ENCODE data around the gene DENND10. TPM values are rescaled to one million over a fixed set of nuclear protein-coding genes. Genes with fewer than 3 reads are reported as not detected.

Gene DENND10
- total RNA-seq, 1 donor from 2014 or later, result 112 TPM

- Mint-ChIP-seq H3K9me3 (no peaks in the 10 kb centered on the region), H3K27ac (no peak overlapping the region), H3K4me1 (peaks cover 12% of the 10 kb centered on the region), H3K36me3 (peaks cover 2% of the 10 kb centered on the region), H3K4me3 (no peak overlapping the region), H3K27me3 (ENCODE audit: insufficient read depth, low read depth) (peaks cover 5% of the 10 kb centered on the region)
- Histone ChIP-seq H3F3A (ENCODE audit: low read depth) (peaks cover 7% of the 10 kb centered on the region), H3K9ac (no peak overlapping the region), H3K27me3 (no peaks in the 10 kb centered on the region), H3K79me2 (ENCODE audit: low read depth) (peaks cover 20% of the 10 kb centered on the region), H3K36me3 (no peaks in the 10 kb centered on the region), H3K9me3 (ENCODE audit: low read depth) (no peaks in the 10 kb centered on the region), H2AFZ (replicated peaks) (no peak overlapping the region), H3K4me1 (no peaks in the 10 kb centered on the region), H3K4me3 (no peak overlapping the region), H3K4me2 (no peak overlapping the region), H4K20me1 (ENCODE audit: low read depth) (peaks cover 3% of the 10 kb centered on the region), H3K27ac (no peak overlapping the region)
- DNase-seq (ENCODE audit: low spot score), result no peak
- no peak for TF ChIP-seq CTCF (IDR thresholded peaks at IDR 0.05)
- TF ChIP-seq EZH2phosphoT487 (IDR thresholded peaks at IDR 0.05), result no peak
- no peak for TF ChIP-seq EZH2 (IDR thresholded peaks at IDR 0.05)
Observed at GRCh38 chr10:119084896-119085295, 19.0 kb upstream of the DENND10 start.

GRCh38 chr10:119087271-119087882 is 16.5 kb upstream of the DENND10 start:
- Histone ChIP-seq H3K4me3 (no peak overlapping the region), H3K36me3 (no peaks in the 10 kb centered on the region), H3K4me2 (no peak overlapping the region), H3K79me2 (ENCODE audit: low read depth) (no peaks in the 10 kb centered on the region), H2AFZ (replicated peaks) (no peak overlapping the region), H3K4me1 (no peaks in the 10 kb centered on the region), H3F3A (ENCODE audit: low read depth) (no peaks in the 10 kb centered on the region), H4K20me1 (ENCODE audit: low read depth) (no peaks in the 10 kb centered on the region), H3K9ac (no peak overlapping the region), H3K9me3 (ENCODE audit: low read depth) (no peaks in the 10 kb centered on the region), H3K27me3 (no peaks in the 10 kb centered on the region), H3K27ac (no peak overlapping the region)
- peaks cover 9% of the 10 kb centered on the region for H3K27me3 Mint-ChIP-seq (ENCODE audit: insufficient read depth, low read depth)
- TF ChIP-seq EZH2 (IDR thresholded peaks at IDR 0.05) (no peak), EZH2phosphoT487 (IDR thresholded peaks at IDR 0.05) (no peak), CTCF (IDR thresholded peaks at IDR 0.05) (no peak)
- no peak overlapping the region for H3K4me3 Mint-ChIP-seq
- no peak for DNase-seq (ENCODE audit: low spot score)
- H3K4me1 Mint-ChIP-seq, result peaks cover 6% of the 10 kb centered on the region
- H3K27ac Mint-ChIP-seq, result no peak overlapping the region
- H3K36me3 Mint-ChIP-seq, result no peaks in the 10 kb centered on the region
- H3K9me3 Mint-ChIP-seq, result no peaks in the 10 kb centered on the region

DNA sequence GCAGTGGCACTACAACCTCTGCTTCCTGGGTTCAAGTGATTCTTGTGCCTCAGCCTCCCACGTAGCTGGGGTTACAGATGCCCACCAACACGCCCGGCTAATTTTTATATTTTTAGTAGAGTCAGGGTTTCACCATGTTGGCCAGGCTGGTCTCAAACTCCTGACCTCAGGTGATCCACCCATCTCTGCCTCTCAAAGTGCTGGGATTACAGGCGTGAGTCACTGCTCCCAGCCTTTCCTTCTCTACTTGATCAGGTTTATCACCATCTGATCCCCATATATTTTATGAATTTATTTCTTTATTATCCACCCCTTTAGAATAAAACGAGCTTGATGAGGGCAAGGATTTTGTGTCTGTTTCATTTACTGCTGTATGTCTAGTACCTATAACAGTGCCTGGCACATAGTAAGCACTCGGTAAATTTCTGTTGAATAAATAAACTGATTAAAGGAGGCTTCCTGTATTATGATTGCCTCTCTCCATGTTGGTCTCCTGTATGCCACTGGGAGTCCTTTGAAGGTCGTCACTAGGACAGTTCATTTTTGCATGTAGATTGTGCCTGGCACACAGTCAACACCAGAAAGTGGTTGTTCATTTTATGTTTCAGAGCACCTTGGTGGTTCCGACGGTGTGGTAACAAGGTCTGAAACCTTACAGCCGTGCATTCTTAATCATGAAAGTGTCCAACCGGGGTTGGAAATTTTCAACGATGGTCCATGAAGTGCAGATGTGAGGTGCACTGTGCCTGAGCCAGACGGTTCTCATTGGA is 13.7 kb upstream of the DENND10 start:
- no peak for DNase-seq (ENCODE audit: low spot score)
- Histone ChIP-seq H3K27ac (no peak overlapping the region), H4K20me1 (ENCODE audit: low read depth) (no peaks in the 10 kb centered on the region), H3K79me2 (ENCODE audit: low read depth) (no peaks in the 10 kb centered on the region), H3F3A (ENCODE audit: low read depth) (no peaks in the 10 kb centered on the region), H3K4me1 (no peaks in the 10 kb centered on the region), H2AFZ (replicated peaks) (no peak overlapping the region), H3K36me3 (no peaks in the 10 kb centered on the region), H3K9ac (no peak overlapping the region), H3K4me2 (no peak overlapping the region), H3K27me3 (no peaks in the 10 kb centered on the region), H3K9me3 (ENCODE audit: low read depth) (no peaks in the 10 kb centered on the region), H3K4me3 (no peak overlapping the region)
- TF ChIP-seq EZH2 (IDR thresholded peaks at IDR 0.05) (no peak), EZH2phosphoT487 (IDR thresholded peaks at IDR 0.05) (no peak), CTCF (IDR thresholded peaks at IDR 0.05) (no peak)
- no peak overlapping the region for H3K4me3 Mint-ChIP-seq
- H3K27ac Mint-ChIP-seq, result no peak overlapping the region
- no peaks in the 10 kb centered on the region for H3K36me3 Mint-ChIP-seq
- peaks cover 13% of the 10 kb centered on the region for H3K27me3 Mint-ChIP-seq (ENCODE audit: insufficient read depth, low read depth)
- no peaks in the 10 kb centered on the region for H3K9me3 Mint-ChIP-seq
- H3K4me1 Mint-ChIP-seq, result peaks cover 3% of the 10 kb centered on the region
